ENCODE data around the gene PATL2.
"Not testable (repeated sequence)": the region's sequence is repeated elsewhere in the genome, so short reads cannot be mapped to it uniquely, and the experiment has no call there.

Gene PATL2

GRCh38 chr15:44720460-44721176, 9.5 kb upstream of the PATL2 start:
- no peak for DNase-seq
- intact Hi-C loops (cut with DNase I) = no loop called here

- DNase-seq; intact Hi-C loops (cut with DNase I): not testable (repeated sequence)
Measured at GRCh38 chr15:44720000-44720435, 8.9 kb upstream of the PATL2 start.

- intact Hi-C loops (cut with DNase I) = no loop called here
- no peak for DNase-seq
Measured at GRCh38 chr15:44719293-44719999, 8.3 kb upstream of the PATL2 start.

GRCh38 chr15:44718927-44719292, 7.8 kb upstream of the PATL2 start:
- no peak for DNase-seq
- intact Hi-C loops (cut with DNase I) = no loop called here

- intact Hi-C loops (cut with DNase I) = no loop called here
- no peak for DNase-seq
Measured at GRCh38 chr15:44718180-44718926, 7.2 kb upstream of the PATL2 start.

GRCh38 chr15:44716983-44717602, 6.0 kb upstream of the PATL2 start:
- no peak for DNase-seq
- intact Hi-C loops (cut with DNase I) = no loop called here

GRCh38 chr15:44715797-44716334, 4.7 kb upstream of the PATL2 start:
- DNase-seq = no peak
- intact Hi-C loops (cut with DNase I) = no loop called here

GRCh38 chr15:44715142-44715796, 4.1 kb upstream of the PATL2 start:
- peak in 1 of 42 donors; percentile 72 for DNase-seq
- intact Hi-C loops (cut with DNase I) = no loop called here

- intact Hi-C loops (cut with DNase I) = loop anchor here (5.0 kb wide), 1 partner anchor 51 kb away; the partner anchor contains the start of gene SPG11
- DNase-seq = no peak
Measured at GRCh38 chr15:44713006-44713966, 2.2 kb upstream of the PATL2 start.

GRCh38 chr15:44712346-44713005, 1.4 kb upstream of the PATL2 start:
- DNase-seq = peak in 40 of 42 donors; percentile 6 to 84 (median 48)
- intact Hi-C loops (cut with DNase I) = loop anchor here (5.0 kb wide), 1 partner anchor 50 kb away; the partner anchor contains the start of gene SPG11

GRCh38 chr15:44711743-44712345, 721 bp upstream of the PATL2 start:
- intact Hi-C loops (cut with DNase I) = loop anchor here (2.0 to 5.0 kb wide), 2 partner anchors 17 to 50 kb away; partner anchors contain the start of gene SPG11
- peak in 33 of 42 donors; percentile 9 to 70 (median 35) for DNase-seq

GRCh38 chr15:44710236-44711095, 657 bp downstream of the PATL2 start:
- peak in 24 of 42 donors; percentile 6 to 60 (median 34) for DNase-seq
- intact Hi-C loops (cut with DNase I) = loop anchor here (2.0 to 5.0 kb wide), 2 partner anchors 18 to 48 kb away; partner anchors contain the start of gene SPG11

- DNase-seq = no peak
- intact Hi-C loops (cut with DNase I) = no loop called here
Measured at GRCh38 chr15:44706946-44707636, 4.0 kb downstream of the PATL2 start.

GRCh38 chr15:44706401-44706800, 4.7 kb downstream of the PATL2 start:
- no peak for DNase-seq
- intact Hi-C loops (cut with DNase I) = no loop called here

- intact Hi-C loops (cut with DNase I) = no loop called here
- DNase-seq = no peak
Measured at GRCh38 chr15:44705986-44706385, 5.1 kb downstream of the PATL2 start.
